ENCODE data around the gene TMPRSS11F. TPM values are rescaled to one million over a fixed set of nuclear protein-coding genes. Genes with fewer than 3 reads are reported as not detected.

Gene TMPRSS11F
- total and polyA plus RNA-seq, 2 of the 4 experiments (the other 2 are of a cell fraction), result not detected

Small RNA genes within 50 kb of the gene (microRNA-seq; reads per million reads assigned to microRNA genes)
- gene RNU6-95P (ENCODE audit: insufficient read depth, insufficient read length), result not detected

Small RNA genes within 50 kb of the gene (small RNA-seq; reads per million reads assigned to genes)
- 0 to 12.0 (median 0.89) reads per million in 5 experiments for gene RNU6-95P

Other genes starting within 250 kb of the TMPRSS11F start
- not detected in 2 replicates for gene TMPRSS11D, start 245.9 kb downstream of the TMPRSS11F start, total RNA-seq (2012; rRNA removed)
- gene TMPRSS11D, start 245.9 kb downstream of the TMPRSS11F start, polyA plus RNA-seq (2012; rRNA removed), result not detected in 2 replicates
- gene TMPRSS11A, start 166.4 kb downstream of the TMPRSS11F start, total RNA-seq (2012; rRNA removed), result not detected in 2 replicates
- not detected in 2 replicates for gene TMPRSS11A, start 166.4 kb downstream of the TMPRSS11F start, polyA plus RNA-seq (2012; rRNA removed)
- not detected in 2 replicates for gene TMPRSS11B, start 115.8 kb upstream of the TMPRSS11F start, total RNA-seq (2012; rRNA removed)
- gene TMPRSS11B, start 115.8 kb upstream of the TMPRSS11F start, polyA plus RNA-seq (2012; rRNA removed), result not detected in 2 replicates
- 31.9 and 43.9 TPM in 2 replicates for gene YTHDC1, start 220.2 kb upstream of the TMPRSS11F start, total RNA-seq (2012; rRNA removed)
- gene YTHDC1, start 220.2 kb upstream of the TMPRSS11F start, polyA plus RNA-seq (2012; rRNA removed), result 24.0 and 32.7 TPM in 2 replicates

All from IMR-90 (cell line).